ENCODE results near the gene CUEDC1. TPM values are rescaled to one million over a fixed set of nuclear protein-coding genes. Genes with fewer than 3 reads are reported as not detected.

The CUEDC1 gene
- total RNA-seq, 1 donor from 2014 or later: 7.6 TPM

DNA sequence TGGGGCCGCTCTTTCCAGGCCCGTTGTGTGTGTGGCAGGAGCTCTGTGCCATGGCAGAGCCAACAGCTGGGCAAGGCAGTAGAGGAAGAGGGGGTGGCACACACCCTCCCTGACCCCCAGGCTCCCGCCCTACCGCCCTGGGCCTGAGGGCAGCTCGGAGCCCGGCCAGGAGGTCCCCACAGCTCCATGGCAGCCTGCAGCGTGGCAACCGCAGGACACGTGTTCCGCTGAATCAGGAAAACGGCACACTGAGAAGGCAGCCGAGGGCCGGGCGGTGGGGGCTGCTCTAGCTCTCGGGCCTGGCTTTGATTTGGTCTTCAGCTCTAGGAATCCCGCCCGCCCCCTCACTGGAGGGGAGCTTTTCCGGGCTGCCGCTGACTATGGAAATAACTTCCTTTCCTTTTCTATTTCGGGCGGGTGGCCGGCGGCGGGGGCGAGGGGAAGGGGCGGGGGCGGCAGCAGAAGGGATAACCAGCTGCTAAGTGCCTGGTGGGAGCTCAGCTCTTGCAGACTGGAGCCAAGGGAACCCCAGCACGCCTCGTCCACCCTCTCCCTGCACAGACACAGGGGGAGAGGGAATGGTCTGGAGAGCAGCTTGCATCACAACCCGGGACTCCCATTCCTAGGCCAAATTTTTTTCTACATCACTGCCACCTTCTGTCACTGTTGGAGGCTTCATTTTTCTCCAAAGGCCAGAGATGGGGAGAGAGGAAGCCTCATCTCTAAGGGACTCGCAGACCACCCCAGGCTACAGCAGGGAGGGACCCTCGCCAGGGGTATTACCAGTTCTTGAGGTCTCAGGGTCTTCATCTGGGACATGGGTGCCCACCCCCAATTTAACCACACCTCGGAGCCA lies 80.5 kb downstream of the CUEDC1 start:
- peak; percentile 96 for DNase-seq

DNA sequence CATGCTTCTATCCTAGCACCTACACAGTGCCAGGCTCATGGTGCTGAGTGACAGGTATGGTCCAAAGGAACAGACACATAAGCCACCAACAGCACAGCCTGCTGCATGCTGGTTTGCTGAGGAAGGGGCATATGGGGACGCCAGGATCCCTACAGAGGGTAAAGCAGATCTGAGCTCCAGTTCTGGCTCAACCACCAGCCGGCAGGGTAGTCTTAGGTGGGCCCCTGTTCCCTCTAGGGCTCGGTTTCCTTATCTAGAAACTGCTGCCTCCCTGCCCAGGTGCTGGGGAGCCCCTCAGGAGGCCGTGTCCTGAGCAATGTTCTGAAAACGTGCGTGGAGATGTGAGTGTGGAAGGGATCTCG lies 81.2 kb downstream of the CUEDC1 start:
- no peak for DNase-seq

DNA sequence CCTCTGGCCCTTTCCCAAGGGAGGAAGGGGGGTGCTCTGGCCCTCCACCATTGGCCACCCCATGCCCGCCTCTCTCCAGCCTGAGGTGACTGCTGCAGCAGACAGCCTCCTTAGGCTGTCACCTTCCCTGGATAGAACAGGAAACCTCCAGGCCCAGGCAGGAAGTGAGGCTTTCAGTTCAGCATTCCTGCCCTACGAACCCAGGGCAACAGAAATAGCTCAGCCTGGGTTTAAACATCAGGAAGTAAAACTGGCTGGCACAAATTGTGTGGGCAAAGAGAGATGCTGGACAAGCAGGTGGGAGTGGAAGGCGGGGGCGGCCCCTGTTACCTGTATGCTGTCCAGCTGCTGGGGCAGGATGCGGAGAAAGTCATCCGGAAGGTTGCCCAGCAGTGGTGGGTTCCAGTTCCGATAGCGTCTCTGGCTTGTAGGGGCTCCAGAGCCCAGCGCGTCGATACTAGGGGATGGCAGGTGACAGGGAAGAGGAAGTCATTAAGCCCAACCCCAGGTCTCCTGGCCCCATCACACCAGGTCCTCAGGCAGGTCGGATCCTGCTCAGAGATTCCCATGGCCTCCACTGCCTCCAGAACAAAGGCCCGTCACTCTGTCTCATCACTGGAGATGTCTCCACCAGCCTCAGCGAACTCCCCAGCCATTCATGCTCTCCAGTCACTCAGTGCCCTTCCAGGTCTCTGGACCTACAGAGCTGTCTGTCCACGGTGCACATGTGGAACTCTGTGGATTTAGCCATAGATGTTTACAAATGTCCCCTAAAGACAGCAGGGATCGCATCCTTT lies 81.8 kb downstream of the CUEDC1 start:
- no peak for DNase-seq

DNA sequence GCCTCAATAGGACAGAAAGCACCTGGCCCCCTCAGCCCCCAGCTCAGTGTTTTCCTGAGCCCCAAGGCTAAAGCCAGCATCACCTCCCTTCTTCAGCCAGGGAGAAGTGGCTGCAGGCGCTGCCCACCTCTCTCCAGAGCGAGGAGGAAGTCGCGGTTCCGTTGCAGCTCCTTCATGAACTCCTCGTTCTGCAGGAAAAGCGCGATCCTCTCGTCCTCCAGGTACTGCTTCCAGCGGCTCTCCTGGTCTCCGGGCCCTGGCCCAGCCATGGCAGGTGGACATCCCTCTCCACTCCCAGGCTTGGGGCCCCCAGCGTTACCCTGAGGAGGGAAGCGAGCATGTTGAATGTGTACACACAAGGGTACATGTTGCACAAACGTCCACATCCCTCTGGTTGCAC lies 82.7 kb downstream of the CUEDC1 start:
- no peak for DNase-seq

DNA sequence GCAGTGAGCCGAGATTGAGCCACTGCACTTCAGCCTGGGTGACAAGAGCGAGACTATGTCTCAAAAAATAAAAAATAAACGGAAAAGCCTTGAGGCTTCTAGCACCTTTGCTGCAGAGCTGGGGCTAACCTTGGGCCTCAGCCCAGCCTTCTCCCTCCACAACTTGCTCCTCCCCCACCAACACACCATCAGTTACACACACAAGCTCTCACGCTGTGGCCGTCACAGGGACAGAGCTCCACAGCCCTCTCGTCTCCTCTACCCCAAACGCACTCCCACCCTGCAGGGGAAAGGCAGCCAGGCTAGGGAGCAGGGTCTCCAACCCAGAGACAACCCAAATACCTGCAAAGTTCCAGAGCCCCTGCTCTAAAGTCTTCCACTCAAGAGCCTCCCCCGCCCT lies 83.3 kb downstream of the CUEDC1 start:
- no peak for DNase-seq

DNA sequence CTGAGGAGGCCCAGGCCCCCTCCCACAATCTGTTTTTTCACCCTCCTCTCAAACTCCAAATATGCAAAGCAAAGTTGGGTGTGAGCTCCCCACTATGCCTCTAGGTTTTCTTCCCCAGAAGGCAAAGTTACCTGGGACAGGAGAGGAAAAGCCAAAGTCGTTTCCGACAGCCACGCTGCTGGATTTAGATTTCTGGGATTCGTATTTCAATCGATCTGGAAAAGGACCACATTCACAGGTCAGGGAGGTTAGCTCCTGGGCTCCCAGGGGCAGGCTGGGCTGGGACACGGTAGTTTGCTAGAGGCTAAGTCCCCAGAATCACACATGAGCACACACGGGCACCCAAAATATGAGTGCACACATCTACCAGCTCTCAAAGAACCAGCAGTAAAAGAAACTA lies 84.1 kb downstream of the CUEDC1 start:
- DNase-seq: no peak

DNA sequence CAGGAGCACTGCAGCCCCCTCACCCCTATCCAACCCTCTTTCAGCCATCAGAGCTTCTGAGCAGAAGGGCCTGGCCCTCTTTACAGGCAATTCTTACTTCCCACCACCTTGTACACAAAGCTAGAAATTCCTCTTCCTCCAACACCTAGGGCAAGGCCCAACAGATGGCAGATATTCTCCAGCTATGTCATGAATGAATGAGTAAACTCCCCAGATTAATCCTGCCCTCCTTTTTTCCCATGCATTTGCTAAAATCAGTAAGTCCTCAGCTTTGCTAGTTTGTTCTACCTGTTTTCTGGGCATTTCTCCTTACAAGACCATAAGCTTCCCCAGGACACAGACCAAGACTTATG lies 85.0 kb downstream of the CUEDC1 start:
- no peak for DNase-seq

DNA sequence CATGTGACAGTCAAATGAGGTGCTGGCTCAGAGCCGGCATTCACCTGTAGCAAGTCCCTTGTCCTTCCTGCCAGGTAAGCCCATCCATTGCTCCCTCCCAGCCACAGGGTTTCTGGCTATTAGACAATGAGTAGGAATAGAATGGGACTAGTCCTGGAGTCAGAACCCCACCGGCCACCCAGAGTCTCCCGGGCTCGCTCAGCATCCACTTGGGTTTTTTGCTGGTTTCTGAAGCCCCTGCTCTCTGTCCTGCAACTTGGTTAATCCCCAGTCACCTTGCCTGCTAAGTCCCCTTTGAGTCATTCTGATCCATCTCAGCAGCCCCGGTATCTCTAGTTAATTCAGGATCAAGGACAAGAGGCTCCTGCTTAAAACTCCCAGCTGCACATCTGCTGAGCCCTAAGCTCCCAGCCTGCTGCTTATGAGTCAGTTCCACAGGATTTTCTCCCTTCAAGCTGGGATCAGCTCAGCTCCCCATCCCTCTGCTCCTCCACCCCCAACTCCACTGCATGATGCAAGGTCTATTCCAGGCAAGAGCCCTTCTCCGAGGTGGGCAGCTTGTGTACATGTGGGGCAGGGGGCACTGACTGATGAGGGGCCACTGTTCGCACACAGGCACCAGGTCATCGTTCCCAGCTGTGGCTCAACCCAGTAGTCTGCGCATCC lies 85.5 kb downstream of the CUEDC1 start:
- peak; percentile 64 for DNase-seq

DNA sequence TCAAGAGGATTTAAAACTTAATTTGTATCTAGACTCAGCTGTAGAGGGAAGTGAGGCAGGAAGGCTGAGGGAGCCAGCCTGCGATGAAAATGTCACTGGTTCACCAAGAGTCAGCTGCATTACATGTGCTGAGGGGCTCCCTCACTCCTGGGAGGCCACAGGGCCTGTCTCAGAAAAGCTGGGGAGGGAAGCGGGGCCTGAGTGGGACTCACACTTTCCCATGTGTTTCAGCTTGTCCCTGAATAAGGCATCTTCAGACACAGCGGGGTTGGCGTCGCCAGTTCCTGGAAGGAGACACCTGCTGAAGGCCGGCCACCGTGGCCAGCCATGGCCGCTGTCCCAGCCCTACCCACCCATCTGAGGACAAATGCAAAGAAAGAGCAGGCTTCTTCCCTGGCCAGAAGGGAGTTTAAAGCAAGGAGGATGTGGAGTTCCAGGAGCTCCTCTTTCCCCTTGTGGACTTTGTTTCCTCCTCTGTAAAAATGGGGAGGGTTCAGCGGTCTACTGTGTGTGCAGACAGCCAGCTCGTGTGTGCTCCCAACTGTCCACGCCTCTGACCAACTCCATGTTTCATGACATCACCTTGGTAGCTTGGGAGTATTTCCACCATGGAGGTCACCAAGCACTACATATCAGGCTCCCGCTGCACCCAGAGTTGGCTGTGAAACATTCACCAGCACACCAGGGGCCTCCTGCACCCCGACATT lies 86.1 kb downstream of the CUEDC1 start:
- peak; percentile 60 for DNase-seq

DNA sequence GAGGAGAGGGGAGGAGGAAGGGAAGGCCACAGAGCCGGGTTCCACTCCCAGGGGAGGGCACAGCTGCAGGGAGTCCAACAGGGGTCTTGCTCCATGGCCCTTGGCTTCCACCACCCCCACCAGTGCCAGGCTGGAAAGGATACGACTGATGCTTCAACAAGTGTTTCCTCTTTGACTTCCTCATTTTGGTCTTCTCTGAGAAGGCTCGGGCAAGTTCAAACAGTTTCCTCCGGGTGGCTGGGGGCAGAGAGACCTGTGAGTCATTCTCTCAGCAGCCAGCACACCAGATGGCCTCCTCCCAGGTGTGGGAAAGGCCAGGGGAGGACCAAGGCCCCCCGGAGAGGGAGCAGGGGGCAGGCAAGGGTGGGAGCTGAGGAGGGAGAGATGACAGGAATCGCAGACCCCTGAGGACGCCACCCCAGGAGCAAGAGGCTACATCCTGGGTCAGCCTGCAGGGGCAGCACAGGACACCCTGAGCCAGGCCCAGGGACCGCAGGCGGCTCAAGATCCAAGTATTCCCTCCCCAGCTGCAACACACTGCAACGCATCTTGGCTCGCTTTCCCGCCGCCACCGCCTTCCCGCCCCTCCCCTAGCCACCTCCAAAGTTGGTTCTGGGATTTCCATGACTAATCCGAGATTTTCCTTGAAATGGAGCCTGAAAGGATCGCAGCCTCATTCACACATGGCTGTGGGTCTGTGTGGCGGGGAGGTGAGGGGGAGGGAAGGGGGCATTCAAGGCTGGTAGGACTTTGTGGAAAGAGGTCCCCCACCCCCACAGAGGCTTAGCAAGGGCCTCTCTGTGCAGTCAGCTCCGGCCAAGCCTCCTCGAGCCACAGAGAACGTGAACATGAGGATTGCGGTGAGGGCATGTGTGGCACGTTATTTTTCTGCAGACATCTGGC lies 87.0 kb downstream of the CUEDC1 start:
- DNase-seq: peak; percentile 81

DNA sequence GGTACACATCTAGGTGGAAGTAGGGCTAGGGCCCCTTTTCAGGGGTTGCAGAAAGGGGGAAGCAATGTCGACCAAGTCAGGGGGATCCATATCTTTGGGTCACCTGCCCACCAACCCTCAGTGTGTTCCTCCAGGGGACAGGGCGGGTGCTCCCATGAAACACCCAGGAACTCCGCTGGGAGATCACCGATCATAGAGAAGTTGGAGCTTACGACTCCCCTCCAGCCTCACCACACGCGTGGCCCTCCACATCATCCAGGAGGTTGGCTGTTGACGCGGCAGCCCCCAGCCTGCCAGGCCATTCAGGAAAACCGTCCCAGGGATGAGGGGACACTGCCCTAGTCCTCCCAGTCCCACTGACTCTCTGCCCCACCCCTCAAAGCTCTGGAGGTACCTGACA lies 88.1 kb downstream of the CUEDC1 start:
- DNase-seq: no peak

DNA sequence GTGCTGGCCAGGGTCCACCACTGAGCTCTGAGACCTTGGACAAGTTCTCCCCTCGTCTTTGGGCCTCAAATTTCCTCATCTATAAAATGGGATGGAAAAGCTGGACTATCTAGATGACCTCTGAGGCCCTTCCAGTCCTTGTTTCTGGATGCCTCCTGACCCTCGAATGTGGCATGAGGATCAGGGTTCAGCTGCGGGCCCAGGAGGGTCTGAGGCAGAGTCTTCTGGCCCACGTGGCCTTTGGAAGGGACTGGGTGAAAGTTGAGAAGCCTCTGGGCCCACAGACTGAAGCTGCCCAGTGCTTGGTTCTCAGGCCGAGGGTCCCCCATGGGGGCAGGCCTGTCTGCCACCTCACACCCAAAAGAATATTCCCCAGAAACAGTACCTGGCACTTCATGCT lies 88.5 kb downstream of the CUEDC1 start:
- no peak for DNase-seq

DNA sequence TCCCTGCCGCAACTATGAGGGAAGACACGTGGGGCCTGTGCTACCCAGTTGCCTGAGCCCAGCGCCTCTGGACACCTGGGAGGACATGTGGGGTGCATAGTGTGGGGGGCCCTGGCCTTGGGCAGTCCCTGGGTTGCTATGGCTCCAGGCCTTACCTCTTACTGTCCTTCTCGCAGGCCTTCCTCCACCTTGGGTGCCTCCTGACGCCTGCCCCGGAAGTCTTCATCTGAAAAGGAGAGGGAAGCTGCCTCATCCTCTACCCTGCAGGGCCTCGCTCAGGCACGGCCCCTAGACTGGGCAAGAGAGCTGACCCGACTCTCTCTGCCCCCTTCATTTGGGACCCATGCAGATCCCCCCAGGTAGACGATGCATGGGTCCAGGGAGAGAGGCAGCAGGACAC lies 88.9 kb downstream of the CUEDC1 start:
- DNase-seq: no peak

DNA sequence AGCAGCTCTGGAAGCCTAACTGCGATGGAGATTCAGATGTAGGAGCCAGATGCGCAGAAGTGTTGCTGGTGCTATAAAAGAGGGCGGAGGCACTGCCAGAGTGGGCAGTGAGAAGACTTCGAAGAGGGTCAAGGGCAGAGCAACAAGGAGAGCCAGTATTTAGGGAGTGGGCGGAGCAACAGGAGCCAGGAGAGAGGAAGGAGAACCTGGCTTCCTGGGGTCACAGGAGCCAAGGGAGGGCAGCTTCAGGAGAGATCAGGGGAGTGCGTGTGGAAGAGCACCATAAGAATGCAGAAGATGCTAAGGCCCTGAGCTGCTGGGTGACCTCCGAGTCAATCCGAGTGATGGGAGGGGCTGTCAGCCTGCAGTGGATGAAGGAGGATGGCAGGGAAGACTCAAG lies 90.9 kb downstream of the CUEDC1 start:
- DNase-seq: no peak

DNA sequence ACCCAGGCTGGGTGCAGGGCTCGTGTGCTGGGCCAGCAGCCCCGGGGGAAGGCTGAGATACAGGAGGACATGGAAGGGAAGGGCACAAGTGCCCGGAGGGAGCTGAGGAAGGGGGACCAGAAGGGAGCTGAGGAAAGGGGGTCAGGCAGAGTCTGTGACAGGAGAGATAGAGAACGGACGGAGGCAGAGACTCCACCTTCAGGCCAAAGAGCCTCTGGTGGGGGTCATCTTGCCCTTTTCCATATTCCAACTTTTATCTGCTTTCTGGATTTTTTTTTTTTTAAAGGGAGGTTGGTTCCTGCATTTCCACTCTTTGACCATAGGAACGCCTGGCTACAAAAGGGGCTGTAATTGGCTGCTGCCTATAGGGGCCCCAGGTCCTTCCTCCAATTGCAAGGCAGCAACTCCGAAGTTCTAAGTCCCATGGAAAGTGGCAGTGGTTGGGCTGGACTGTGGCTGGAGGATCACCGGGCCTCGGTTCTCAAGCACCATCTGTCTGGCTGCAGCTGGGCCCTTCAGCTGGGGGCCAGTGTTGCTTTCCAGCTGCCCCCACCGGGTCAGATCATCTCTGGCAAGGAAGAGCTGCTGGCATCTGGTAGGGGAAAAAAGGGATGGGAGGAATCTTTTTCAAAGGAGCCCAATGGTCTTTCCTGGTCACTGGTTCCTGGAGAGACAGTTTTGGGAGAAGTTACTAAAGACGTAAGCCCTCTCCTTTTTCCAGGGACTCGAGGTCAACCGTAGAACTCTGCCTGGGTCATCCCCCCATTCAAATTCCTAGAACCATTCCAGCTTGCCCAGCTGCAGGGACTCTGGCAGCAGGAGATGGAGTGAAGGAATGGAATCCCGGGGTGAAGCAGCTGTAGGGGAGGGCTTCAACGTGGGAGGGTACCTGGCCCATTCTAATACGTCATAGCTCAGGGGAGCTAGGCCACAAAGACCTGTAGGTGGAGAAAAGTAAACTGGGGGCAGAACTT lies 92.2 kb downstream of the CUEDC1 start:
- no peak for DNase-seq

DNA sequence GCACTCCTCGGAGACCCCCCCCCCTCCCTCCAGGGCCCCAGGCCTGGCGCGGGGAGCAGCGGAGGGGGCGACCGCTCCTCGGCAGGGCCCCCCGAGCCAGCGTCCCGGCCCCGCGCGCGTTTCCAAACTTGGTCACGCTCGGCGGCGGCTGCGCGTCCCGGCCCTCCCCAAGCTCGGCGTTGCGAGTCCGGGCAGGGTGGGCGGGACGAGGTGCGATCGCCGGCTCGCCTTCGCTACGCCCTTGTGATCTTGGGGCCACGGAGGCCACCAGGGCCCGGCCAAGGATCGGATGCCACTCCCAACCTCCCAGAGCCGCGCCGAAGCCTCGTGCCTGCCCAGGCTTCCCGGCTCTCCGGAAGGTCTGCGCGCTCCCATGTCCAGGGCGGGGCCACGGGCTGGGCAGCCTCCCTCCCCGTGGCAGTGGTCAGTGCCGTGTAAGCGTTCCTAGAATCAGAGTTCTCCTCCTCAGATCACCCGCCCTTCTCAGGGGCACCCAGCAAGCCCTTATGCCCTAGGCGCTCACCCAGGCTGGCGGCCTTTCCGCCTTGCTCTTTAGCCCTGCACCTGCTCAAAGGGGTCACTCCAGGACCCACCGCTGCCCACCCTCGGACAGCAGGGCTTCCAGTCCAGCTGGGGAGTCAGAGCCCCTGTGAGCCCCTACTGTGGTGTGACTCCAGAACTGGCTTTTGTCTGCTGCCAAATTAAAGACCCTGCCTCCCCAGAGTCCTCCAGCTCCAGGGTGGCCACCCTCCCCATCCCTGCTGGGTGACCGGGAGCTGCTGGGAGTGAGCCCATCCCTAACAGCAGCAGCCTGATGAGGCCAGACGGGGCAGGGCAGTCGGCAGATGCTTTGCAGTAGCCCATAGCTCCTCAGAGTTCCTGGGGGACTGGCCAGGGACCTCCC lies 93.2 kb downstream of the CUEDC1 start:
- DNase-seq: no peak

DNA sequence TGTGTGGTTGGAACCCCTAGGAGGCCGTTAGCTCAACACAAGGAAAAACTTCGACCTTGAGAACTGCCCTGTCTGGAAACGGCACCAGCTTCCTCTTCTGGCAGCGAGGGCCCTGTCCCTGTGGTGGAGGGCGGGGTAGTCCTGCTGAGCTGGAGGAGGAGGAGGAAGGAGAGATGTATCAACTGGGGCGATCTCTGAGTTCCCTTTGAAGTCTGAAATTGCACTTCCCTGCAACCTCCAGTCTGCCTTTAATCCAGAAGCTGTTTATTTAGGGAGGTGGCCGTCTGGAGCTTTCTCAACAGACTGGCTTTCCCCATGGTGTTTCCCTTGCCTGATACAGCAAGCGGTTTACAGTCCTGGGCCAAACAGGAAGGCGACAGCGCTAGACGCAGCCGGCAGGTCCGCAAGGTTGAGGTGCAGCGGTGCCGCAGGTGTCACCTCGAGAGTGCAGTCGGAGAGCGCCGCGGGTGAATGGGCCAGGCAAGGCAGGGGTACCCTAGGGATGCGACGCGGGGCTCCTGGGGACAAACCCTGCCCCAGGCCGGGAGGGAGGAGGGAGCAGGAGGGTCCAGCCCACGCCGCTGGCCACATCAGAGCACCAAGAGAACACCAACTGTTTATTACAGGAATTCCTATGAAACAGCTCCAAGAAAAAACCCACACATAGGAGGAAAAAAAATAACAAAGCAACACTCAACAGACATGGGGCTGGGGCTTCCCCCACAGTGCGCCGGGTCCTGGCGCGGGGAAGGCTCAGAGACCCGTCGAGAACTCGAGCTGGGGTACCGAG lies 94.0 kb downstream of the CUEDC1 start:
- DNase-seq: peak; percentile 26

DNA sequence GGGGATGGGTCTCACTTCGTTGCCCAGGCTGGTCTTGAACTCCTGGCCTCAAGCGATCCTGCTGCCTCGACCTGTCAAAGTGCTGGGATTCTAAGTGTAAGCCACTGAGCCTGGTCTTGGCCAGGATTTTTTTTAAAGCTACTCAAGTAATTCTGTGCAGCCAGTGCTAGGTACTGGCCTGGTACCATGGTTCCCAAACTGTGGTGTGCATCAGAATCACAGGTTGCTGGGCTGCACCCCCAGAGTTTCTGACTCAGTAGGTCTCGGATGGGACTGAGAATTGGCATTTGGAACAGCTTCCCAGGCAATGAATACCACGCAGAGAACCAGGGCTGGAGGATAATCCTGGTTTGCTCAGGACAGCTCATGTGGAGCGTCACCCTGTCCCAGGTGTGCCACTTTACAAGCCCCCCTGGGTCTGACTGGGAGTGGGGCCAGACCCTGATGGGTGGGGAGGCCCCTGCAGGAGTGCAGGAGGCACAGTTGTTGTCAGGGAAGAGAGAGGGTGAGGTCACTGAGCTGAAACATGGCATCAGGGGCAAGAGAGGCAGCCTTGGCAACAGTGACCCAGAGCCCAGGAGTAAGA lies 94.7 kb downstream of the CUEDC1 start:
- DNase-seq: no peak
